ENCODE data around the gene B4GALT7.

- TF ChIP-seq ELF1 (IDR thresholded peaks at IDR 0.05) (no peak), MAX (IDR thresholded peaks at IDR 0.05; ENCODE audit: low read depth) (no peak), USF2 (IDR thresholded peaks at IDR 0.05; ENCODE audit: borderline replicate concordance, low read depth, low read length) (no peak), CTCF (IDR thresholded peaks at IDR 0.05) (no peak), CHD2 (IDR thresholded peaks at IDR 0.05; ENCODE audit: low read length, partially characterized antibody) (no peak), RCOR1 (IDR thresholded peaks at IDR 0.05; ENCODE audit: low read length) (no peak), SMC3 (IDR thresholded peaks at IDR 0.05; ENCODE audit: low read depth, low read length) (no peak), JUND (IDR thresholded peaks at IDR 0.05) (no peak), TCF12 (IDR thresholded peaks at IDR 0.05) (no peak), MXI1 (IDR thresholded peaks at IDR 0.05; ENCODE audit: low read depth, low read length) (no peak), GATA2 (CRISPR knock-in tag; IDR thresholded peaks at IDR 0.05) (no peak)
Measured at GRCh38 chr5:177555228-177555627, 44.7 kb upstream of the B4GALT7 start.
